Epithelial cell of proximal tubule (primary cell): Measurements from ENCODE around the gene SCTR. TPM values are rescaled to one million over a fixed set of nuclear protein-coding genes. Genes with fewer than 3 reads are reported as not detected.
"Not testable (repeated sequence)": the region's sequence is repeated elsewhere in the genome, so short reads cannot be mapped to it uniquely, and the experiment has no call there.

Experiments
- DNase-seq: peaks from one replicate; pipeline ENCODE4 v3.0.0-alpha.2; 2011; ENCODE audit warnings: low read depth
- H3K4me3 ChIP-seq: 2 replicates; pipeline ENCODE4 v1.5.1; 2011; ENCODE audit warnings: low read depth, mild to moderate bottlenecking, low read length
- total RNA-seq: library from RNA; depleted of rRNA; stranded (reverse); fragments of >200 nt; gene quantifications from 2 replicates; pipeline ENCODE4 v1.2.3, GENCODE V29; 2015
- TF ChIP-seq, protein P1 (sequence below): conservative IDR thresholded peaks from 2 replicates; pipeline ENCODE4 v1.5.1; 2012; ENCODE audit warnings: low read depth, mild to moderate bottlenecking, low read length

SCTR gene
- total RNA-seq, 1 donor from 2014 or later: not detected

- no peak for DNase-seq
- no peak overlapping the region for H3K4me3 ChIP-seq
- TF ChIP-seq, protein P1, sequence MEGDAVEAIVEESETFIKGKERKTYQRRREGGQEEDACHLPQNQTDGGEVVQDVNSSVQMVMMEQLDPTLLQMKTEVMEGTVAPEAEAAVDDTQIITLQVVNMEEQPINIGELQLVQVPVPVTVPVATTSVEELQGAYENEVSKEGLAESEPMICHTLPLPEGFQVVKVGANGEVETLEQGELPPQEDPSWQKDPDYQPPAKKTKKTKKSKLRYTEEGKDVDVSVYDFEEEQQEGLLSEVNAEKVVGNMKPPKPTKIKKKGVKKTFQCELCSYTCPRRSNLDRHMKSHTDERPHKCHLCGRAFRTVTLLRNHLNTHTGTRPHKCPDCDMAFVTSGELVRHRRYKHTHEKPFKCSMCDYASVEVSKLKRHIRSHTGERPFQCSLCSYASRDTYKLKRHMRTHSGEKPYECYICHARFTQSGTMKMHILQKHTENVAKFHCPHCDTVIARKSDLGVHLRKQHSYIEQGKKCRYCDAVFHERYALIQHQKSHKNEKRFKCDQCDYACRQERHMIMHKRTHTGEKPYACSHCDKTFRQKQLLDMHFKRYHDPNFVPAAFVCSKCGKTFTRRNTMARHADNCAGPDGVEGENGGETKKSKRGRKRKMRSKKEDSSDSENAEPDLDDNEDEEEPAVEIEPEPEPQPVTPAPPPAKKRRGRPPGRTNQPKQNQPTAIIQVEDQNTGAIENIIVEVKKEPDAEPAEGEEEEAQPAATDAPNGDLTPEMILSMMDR: no peak
Observed at GRCh38 chr2:119405151-119405550, 119.1 kb downstream of the SCTR start.

- H3K4me3 ChIP-seq, DNase-seq: not testable (repeated sequence)
Observed at GRCh38 chr2:119403618-119404017, 120.7 kb downstream of the SCTR start.

- no peak for DNase-seq
Observed at GRCh38 chr2:119402645-119403560, 121.4 kb downstream of the SCTR start.

DNA sequence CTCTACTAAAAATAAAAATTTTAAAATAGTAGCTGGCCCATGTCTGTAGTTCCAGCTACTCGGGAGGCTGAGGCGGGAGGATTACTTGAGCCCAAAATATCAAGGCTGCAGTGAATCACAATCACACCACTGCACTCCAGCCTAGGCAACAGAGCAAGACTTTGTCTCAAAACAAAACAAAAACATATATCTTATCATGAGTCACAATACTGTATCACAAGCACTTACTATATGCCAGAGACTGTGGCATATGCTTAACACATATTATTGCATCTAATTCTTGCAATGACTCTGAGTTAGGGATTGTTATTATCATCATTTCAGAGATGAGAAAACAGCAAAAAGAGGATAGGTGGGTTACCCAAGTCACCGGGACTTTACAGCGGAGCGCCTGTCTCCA, 122.2 kb downstream of the SCTR start:
- H3K4me3 ChIP-seq: no peak overlapping the region
- no peak for DNase-seq
- TF ChIP-seq, protein P1: no peak

More at GRCh38 chr2:119402645-119403560, 121.4 kb downstream of the SCTR start:
- TF ChIP-seq, protein P1: no peak
- no peak overlapping the region for H3K4me3 ChIP-seq

DNA sequence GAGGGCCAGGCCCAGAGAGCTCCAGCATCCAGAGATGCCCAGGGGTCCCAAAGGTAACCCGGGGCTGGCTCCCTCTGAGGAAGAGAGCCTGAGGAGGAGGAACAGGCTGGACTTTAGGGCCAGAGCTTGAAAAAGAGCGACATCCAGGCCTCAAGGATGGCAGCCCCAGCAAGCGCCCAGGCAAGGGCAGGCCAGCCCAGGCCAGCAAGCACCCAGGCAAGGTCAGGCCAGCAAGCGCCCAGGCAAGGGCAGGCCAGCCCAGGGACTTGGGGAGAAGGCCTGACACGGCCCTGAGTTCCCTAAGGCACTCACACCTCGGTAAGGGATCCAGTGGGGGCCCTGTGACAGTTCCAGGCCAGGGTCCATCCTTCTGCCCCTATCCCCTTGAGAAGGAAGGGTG, 127.1 kb downstream of the SCTR start:
- no peak for DNase-seq
- TF ChIP-seq, protein P1: no peak
- H3K4me3 ChIP-seq: no peak overlapping the region

- TF ChIP-seq, protein P1: no peak
- no peak for DNase-seq
- no peak overlapping the region for H3K4me3 ChIP-seq
Observed at GRCh38 chr2:119393971-119394748, 130.1 kb downstream of the SCTR start.

Other genes with a start within 250 kb of the SCTR start
- gene C2orf76, start 157.6 kb downstream of the SCTR start, total RNA-seq: 5.4 and 9.3 TPM in 2 replicates
- 134 and 238 TPM in 2 replicates for gene DBI, start 157.5 kb downstream of the SCTR start, total RNA-seq
- gene TMEM37, start 92.6 kb downstream of the SCTR start, total RNA-seq: 0.36 and 1.2 TPM in 2 replicates
- gene CFAP221, start 20.0 kb upstream of the SCTR start, total RNA-seq: 0.80 TPM in 1 of 2 replicates, not detected in the other
- gene TMEM177, start 154.7 kb upstream of the SCTR start, total RNA-seq: 18.3 and 21.3 TPM in 2 replicates
- gene PTPN4, start 235.4 kb upstream of the SCTR start, total RNA-seq: 6.4 and 9.6 TPM in 2 replicates